Left lung (tissue), 10 donors: ENCODE results near the gene ENTPD6. TPM values are rescaled to one million over a fixed set of nuclear protein-coding genes. Genes with fewer than 3 reads are reported as not detected.
"Not testable (repeated sequence)": the region's sequence is repeated elsewhere in the genome, so short reads cannot be mapped to it uniquely, and the experiment has no call there.

Experiments used
- ATAC-seq: fragments of 200-7000 bp; cut with Tn5 transposase; one replicate; pipeline ENCODE4 v1.9.1; 2020; ENCODE audit warnings: moderate library complexity
- DNase-seq, 4 donors: peaks; one replicate each; pipeline ENCODE4 v3.0.0-alpha.2; 2013 to 2020
- H3K27ac ChIP-seq, 2 donors: fragments of 200-600 bp; sonication (generic) in 1 of 2; one replicate each; pipeline versions ENCODE4 v1.5.0 to v1.8.0; 2020 to 2021
- H3K27me3 ChIP-seq, 2 donors: fragments of 200-600 bp; sonication (generic) in 1 of 2; one replicate each; pipeline versions ENCODE4 v1.5.0 to v1.8.0; 2020 to 2021
- H3K36me3 ChIP-seq, 2 donors: fragments of 200-600 bp; sonication (generic) in 1 of 2; one replicate each; pipeline versions ENCODE4 v1.5.0 to v1.8.0; 2020 to 2021
- H3K4me1 ChIP-seq, 2 donors: fragments of 200-600 bp; one replicate each; pipeline ENCODE4 v1.8.0; 2021
- H3K4me3 ChIP-seq, 2 donors: fragments of 200-600 bp; sonication (generic) in 1 of 2; one replicate each; pipeline versions ENCODE4 v1.5.0 to v1.8.0; 2020 to 2021; ENCODE audit warnings: mild to moderate bottlenecking in 1 of 2
- H3K9me3 ChIP-seq, 2 donors: fragments of 200-600 bp; sonication (generic) in 1 of 2; one replicate each; pipeline versions ENCODE4 v1.5.0 to v1.8.0; 2020 to 2021
- intact Hi-C, 2 donors: fragments of 100-400 bp; cut with DNase I; formaldehyde crosslinking; loops; one replicate each; pipeline versions ENCODE4 v1.11.2 to v1.14.2; 2022
- polyA plus RNA-seq, 6 donors: library from polyadenylated mRNA; unstranded; fragments of 120-200 nt; gene quantifications; one replicate each; pipeline ENCODE4 v1.2.1, GENCODE V29; 2013; ENCODE audit not compliant: insufficient read length in 6 of 6
- total RNA-seq, 2 donors: library from RNA; stranded (reverse); fragmentation: NEBNext Ultra II Directional; extraction: Animal tissue kit (Norgen Biotek cat#: 25700); gene quantifications; one replicate each; pipeline ENCODE4 v1.2.1, GENCODE V29; 2021
- TF ChIP-seq, protein P1 (sequence below), 2 donors: fragments of 200-600 bp; sonication (generic) in 1 of 2; IDR thresholded peaks; one replicate each; pipeline versions ENCODE4 v1.5.0 to v1.8.0; 2021; ENCODE audit warnings: antibody characterized with exemption in 2 of 2
- donor health status: DM: no; HTN: yes; CAD: no.
- donor health status: DM: no; HTN: no; CAD: no.

Gene ENTPD6
- total and polyA plus RNA-seq, 8 donors, result 40.2 to 76.3 (median 47.8) TPM

DNA sequence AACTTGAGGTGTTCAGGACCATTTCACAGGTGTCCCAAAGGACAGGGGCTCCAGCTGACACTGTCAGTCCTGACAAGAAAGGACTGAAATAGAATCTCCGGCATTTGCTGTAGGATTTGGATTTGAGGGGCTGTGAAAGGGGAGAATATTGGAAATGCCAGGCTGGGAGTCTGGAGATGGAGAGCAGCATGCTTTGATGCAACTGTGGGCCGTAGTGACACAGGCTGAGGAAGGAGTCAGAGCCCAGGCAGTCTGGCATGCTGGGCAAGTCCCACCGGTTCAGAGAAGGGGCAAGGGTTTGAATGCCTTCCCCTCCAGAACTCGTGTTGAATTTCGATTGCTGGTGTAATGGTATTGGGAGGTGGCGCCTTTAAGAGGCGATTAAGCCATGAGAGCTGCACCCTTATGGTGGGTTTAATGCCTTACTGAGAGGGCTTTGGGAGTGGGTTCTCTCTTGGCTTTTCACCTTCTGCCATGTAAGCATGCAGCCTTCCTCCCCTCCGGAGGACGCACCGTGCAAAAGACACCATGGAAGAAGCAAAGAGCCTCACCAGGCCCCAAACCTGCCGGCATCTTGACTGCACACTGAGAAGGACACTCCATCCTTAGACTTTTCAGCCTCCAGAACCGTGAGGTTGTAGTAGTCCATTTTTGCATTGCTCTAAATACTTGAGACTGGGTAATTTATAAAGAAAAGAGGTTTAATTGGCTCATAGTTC lies 43.0 kb downstream of the ENTPD6 start:
- TF ChIP-seq, protein P1, sequence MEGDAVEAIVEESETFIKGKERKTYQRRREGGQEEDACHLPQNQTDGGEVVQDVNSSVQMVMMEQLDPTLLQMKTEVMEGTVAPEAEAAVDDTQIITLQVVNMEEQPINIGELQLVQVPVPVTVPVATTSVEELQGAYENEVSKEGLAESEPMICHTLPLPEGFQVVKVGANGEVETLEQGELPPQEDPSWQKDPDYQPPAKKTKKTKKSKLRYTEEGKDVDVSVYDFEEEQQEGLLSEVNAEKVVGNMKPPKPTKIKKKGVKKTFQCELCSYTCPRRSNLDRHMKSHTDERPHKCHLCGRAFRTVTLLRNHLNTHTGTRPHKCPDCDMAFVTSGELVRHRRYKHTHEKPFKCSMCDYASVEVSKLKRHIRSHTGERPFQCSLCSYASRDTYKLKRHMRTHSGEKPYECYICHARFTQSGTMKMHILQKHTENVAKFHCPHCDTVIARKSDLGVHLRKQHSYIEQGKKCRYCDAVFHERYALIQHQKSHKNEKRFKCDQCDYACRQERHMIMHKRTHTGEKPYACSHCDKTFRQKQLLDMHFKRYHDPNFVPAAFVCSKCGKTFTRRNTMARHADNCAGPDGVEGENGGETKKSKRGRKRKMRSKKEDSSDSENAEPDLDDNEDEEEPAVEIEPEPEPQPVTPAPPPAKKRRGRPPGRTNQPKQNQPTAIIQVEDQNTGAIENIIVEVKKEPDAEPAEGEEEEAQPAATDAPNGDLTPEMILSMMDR (IDR thresholded peaks at IDR 0.05), result no peak
- intact Hi-C loops, result no loop called here
- Histone ChIP-seq H3K36me3 (no peaks in the 10 kb centered on the region), H3K27me3 (peaks cover 0 to 19% of the 10 kb centered on the region in 2 donors), H3K4me1 (peaks cover 0 to 24% of the 10 kb centered on the region in 2 donors), H3K4me3 (no peak overlapping the region), H3K9me3 (no peaks in the 10 kb centered on the region), H3K27ac (peak overlapping the region in 1 of 2 donors; percentile 39)
- no peak for DNase-seq
- ATAC-seq, result no peak

DNA sequence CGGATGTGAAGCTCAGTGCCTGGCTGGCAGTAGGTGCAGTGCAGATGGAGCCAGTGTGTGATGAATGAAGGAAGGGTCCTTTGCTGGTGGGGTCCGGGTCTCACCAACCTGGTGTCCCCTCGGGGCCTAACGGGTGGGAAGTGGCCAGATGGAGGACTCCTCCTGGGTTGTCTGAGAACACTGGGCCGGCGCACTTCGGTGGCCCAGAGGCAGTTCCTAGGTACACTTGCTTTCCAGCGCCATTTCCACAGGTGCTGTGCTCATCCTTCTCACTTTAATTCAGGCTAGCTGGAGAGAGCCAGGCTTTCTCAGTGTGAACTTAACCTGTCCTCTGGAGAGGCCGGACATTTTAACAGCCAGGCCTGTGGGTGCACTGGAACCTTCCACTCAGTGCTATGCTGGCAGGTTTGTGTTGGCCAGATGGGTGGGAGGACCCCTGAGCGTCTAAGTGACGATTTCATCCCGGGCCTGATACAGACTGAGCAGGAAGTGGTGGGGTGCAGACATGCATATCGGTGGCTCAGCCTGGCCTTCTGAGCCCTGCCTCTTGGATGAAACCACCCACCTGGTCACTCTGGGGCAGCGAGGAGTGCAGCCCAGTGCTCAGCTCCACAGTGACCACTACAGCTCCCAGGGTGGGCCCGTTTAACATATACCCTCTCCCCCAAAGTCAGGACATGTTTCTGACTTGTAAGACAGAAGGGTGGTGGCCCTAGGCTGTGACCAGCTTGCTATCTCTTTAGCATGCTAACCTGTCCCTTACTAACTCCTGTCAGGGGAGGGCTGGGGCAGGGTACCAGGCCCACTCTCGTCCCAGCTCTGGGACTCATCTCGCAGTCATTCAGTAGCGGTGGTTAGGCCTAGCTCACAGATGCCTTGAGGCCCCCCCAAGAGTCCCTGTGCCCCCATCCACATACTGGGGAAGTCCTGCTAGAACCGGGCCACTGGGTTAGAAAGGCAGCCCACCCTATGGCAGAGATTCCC lies 44.2 kb downstream of the ENTPD6 start:
- H3K27ac ChIP-seq, result no peak overlapping the region
- intact Hi-C loops, result no loop called here
- H3K4me1 ChIP-seq, result peaks cover 0 to 24% of the 10 kb centered on the region in 2 donors
- no peaks in the 10 kb centered on the region for H3K9me3 ChIP-seq
- ATAC-seq (no peak), DNase-seq (no peak)
- TF ChIP-seq, protein P1 (IDR thresholded peaks at IDR 0.05), result no peak
- H3K36me3 ChIP-seq, result no peaks in the 10 kb centered on the region
- H3K4me3 ChIP-seq, result no peak overlapping the region
- peaks cover 0 to 17% of the 10 kb centered on the region in 2 donors for H3K27me3 ChIP-seq

DNA sequence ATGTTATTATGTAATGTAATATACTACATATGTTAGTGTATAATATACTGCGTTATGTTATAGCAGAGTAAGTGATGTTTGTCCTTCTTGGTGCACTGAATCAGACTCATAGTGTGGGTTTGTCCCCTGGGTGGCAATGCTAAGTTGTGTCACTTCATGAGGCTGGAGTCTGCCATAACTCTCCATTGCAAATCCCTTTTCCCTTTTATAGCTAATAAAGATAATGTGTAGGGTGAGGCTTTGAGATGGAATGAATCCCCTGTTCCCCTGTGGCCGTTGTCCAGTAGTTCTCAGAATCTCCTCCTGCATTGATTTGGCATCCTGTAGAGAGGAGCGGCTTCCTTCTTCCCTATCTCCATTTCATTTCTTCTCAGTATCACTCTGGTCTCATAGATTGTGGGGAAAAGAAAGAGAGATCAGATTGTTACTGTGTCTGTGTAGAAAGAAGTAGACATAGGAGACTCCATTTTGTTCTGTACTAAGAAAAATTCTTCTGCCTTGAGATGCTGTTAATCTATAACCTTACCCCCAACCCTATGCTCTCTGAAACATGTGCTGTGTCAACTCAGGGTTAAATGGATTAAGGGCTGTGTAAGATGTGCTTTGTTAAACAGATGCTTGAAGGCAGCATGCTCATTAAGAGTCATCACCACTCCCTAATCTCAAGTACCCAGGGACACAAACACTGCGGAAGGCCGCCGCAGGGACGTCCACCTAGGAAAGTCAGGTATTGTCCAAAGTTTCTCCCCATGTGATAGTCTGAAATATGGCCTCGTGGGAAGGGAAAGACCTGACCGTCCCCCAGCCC lies 45.5 kb downstream of the ENTPD6 start:
- H3K27me3 ChIP-seq, H3K27ac ChIP-seq, H3K36me3 ChIP-seq, H3K9me3 ChIP-seq, ATAC-seq, intact Hi-C loops, H3K4me3 ChIP-seq, DNase-seq: not testable (repeated sequence)
- H3K4me1 ChIP-seq, result peaks cover 0 to 24% of the 10 kb centered on the region in 2 donors

DNA sequence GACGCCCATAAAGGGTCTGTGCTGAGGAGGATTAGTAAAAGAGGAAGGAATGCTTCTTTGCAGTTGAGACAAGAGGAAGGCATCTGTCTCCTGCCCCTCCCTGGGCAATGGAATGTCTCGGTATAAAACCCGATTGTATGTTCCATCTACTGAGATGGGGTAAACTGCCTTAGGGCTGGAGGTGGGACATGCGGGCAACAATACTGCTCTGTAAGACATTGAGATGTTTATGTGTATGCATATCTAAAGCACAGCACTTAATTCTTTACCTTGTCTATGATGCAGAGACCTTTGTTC lies 46.1 kb downstream of the ENTPD6 start:
- H3K9me3 ChIP-seq, H3K4me3 ChIP-seq, H3K27ac ChIP-seq, DNase-seq, intact Hi-C loops, H3K36me3 ChIP-seq, H3K27me3 ChIP-seq, ATAC-seq: not testable (repeated sequence)
- H3K4me1 ChIP-seq, result peaks cover 0 to 25% of the 10 kb centered on the region in 2 donors

DNA sequence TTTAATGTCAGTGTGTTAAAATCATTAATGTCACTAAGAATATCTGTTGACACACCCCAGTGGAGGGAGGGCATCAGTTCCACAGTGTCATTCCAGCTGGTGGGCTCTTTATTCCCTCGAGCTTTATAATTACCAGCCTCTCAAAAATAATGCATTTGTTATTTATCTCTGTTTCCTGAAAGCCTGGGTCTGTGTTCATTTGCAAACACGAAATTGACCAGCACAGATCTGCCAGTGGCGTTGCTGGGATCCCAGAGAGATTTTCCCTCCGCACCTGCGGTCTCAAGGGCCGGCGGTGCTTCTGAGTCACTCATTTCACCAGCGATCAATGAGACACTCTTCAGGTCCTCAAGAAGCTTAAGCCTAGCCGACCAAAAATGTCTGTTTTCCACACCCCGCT lies 46.7 kb downstream of the ENTPD6 start:
- intact Hi-C loops, result no loop called here
- ATAC-seq (peak; percentile 30), DNase-seq (no peak)
- peaks cover 0 to 25% of the 10 kb centered on the region in 2 donors for H3K4me1 ChIP-seq
- H3K27ac ChIP-seq, result no peak overlapping the region
- no peaks in the 10 kb centered on the region for H3K27me3 ChIP-seq
- TF ChIP-seq, protein P1 (IDR thresholded peaks at IDR 0.05), result no peak
- no peaks in the 10 kb centered on the region for H3K9me3 ChIP-seq
- no peak overlapping the region for H3K4me3 ChIP-seq
- no peaks in the 10 kb centered on the region for H3K36me3 ChIP-seq
